HCT116 (cell line): Measurements from ENCODE around the gene SUFU.

ENCODE experiments used
- ATF3 ChIP-seq: IDR thresholded peaks from 2 replicates; pipeline ENCODE4 v1.6.1; 2012
- CEBPB ChIP-seq: IDR thresholded peaks from 2 replicates; pipeline ENCODE4 v1.6.1; 2012; ENCODE audit warnings: low read depth
- CTCF ChIP-seq, 3 experiments: fragments of 200-600 bp in 1 of 3; sonication (generic) in 1 of 3; IDR thresholded peaks in 2 of 3; conservative IDR thresholded peaks in 1 of 3; 2 replicates each; pipeline ENCODE4 v1.5.1; 2012 to 2017; ENCODE audit warnings: low read depth in 2 of 3, low read length in 2 of 3, antibody characterized with exemption in 1 of 3, borderline replicate concordance in 1 of 3, control low read depth in 1 of 3, mild to moderate bottlenecking in 1 of 3, mixed read lengths in 1 of 3, mixed run types in 1 of 3, moderate library complexity in 1 of 3; ENCODE audit not compliant: insufficient read depth in 1 of 3
- EZH2 ChIP-seq: fragments of 200-600 bp; sonication (generic); IDR thresholded peaks from 2 replicates; pipeline ENCODE4 v1.6.1; 2017; ENCODE audit warnings: antibody characterized with exemption, mixed run types
- MAX ChIP-seq: IDR thresholded peaks from 2 replicates; pipeline ENCODE4 v1.6.1; 2012
- POLR2A ChIP-seq: IDR thresholded peaks from 2 replicates; pipeline ENCODE4 v1.7.0; 2011; ENCODE audit warnings: borderline replicate concordance; ENCODE audit not compliant: insufficient read depth, insufficient read length; ENCODE audit errors: extremely low read depth
- POLR2AphosphoS5 ChIP-seq: IDR thresholded peaks from 2 replicates; pipeline ENCODE4 v1.6.1; 2011; ENCODE audit warnings: mild to moderate bottlenecking, low read depth, low read length, moderate library complexity
- RAD21 ChIP-seq: IDR thresholded peaks from 2 replicates; pipeline ENCODE4 v1.6.1; 2012; ENCODE audit warnings: low read depth, mild to moderate bottlenecking
- REST ChIP-seq: IDR thresholded peaks from 2 replicates; pipeline ENCODE4 v1.6.1; 2012; ENCODE audit warnings: low read depth
- SP1 ChIP-seq: IDR thresholded peaks from 2 replicates; pipeline ENCODE4 v1.6.1; 2012; ENCODE audit warnings: low read depth
- SRF ChIP-seq: IDR thresholded peaks from 2 replicates; pipeline ENCODE4 v1.6.1; 2012; ENCODE audit warnings: low read depth
- YY1 ChIP-seq: IDR thresholded peaks from 2 replicates; pipeline ENCODE4 v1.6.1; 2011; ENCODE audit warnings: low read length, low read depth, moderate library complexity, mild to moderate bottlenecking; ENCODE audit not compliant: insufficient replicate concordance; ENCODE audit errors: extremely low read depth
- ZNF274 ChIP-seq: fragments of 200-500 bp; sonication (Bioruptor generic); IDR thresholded peaks from 2 replicates; pipeline ENCODE4 v1.6.1; 2014; ENCODE audit warnings: mild to moderate bottlenecking, low read depth, low read length, inconsistent platforms

DNA sequence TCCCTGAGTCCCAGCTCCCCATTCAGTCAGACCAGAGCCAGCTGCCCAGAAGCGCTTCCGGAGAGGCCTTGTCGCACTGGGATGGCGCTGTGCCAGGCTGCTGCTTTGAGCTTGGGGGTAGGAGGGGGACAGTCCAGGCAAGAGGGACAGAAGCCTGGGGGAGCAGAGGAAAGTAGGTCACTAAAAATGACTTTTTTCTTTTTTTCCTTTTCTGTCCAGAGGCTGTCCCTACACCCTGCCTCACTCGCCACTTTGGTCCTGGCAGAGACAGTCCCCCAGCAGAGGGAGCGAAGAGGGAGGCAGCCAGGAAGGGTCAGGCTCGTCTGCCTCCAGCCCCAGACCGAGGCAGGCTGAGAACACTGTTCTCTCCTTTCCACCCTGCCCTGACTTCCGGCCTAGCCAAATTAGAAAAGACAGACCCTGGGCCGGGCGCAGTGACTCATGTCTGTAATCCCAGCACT lies 124.7 kb downstream of the SUFU start:
- TF ChIP-seq SP1, result no peak
- TF ChIP-seq CTCF (IDR thresholded peaks at IDR 0.05 in 2 of 3, conservative IDR thresholded peaks at IDR 0.05 in 1 of 3; ENCODE audit: borderline replicate concordance in 1 of 3, insufficient read depth in 1 of 3, low read depth in 2 of 3, low read length in 2 of 3), result no peak
- TF ChIP-seq ATF3, result no peak
- TF ChIP-seq ZNF274, result no peak
- TF ChIP-seq POLR2AphosphoS5, result peak; percentile 58
- TF ChIP-seq POLR2A, result no peak
- TF ChIP-seq RAD21, result no peak
- no peak for TF ChIP-seq EZH2
- no peak for TF ChIP-seq SRF
- TF ChIP-seq REST, result no peak
- no peak for TF ChIP-seq CEBPB
- no peak for TF ChIP-seq YY1
- no peak for TF ChIP-seq MAX
